Type B pancreatic cell (in vitro differentiated cells): ENCODE results near the gene SLC7A7. TPM values are rescaled to one million over a fixed set of nuclear protein-coding genes. Genes with fewer than 3 reads are reported as not detected.
"Not testable (repeated sequence)": the region's sequence is repeated elsewhere in the genome, so short reads cannot be mapped to it uniquely, and the experiment has no call there.

Experiments used
- DNase-seq: peaks from one replicate; pipeline ENCODE4 v3.0.0; 2021; ENCODE audit warnings: mixed read lengths; ENCODE audit not compliant: unreplicated experiment; ENCODE audit errors: extremely low spot score
- H3K27ac Mint-ChIP-seq: 2 replicates; pipeline ENCODE4 v1.8.0; 2021; ENCODE audit warnings: mild to moderate bottlenecking, mixed read lengths
- H3K27me3 Mint-ChIP-seq: 2 replicates; pipeline ENCODE4 v1.8.0; 2021; ENCODE audit warnings: mixed read lengths
- H3K36me3 Mint-ChIP-seq: 2 replicates; pipeline ENCODE4 v1.8.0; 2021; ENCODE audit warnings: mixed read lengths
- H3K4me1 Mint-ChIP-seq: one replicate; pipeline ENCODE4 v1.8.0; 2021; ENCODE audit warnings: mixed read lengths; ENCODE audit not compliant: unreplicated experiment
- H3K4me3 Mint-ChIP-seq: 2 replicates; pipeline ENCODE4 v1.8.0; 2021; ENCODE audit warnings: mild to moderate bottlenecking, mixed read lengths
- H3K9me3 Mint-ChIP-seq: 2 replicates; pipeline ENCODE4 v1.8.0; 2021; ENCODE audit warnings: mixed read lengths
- CTCF ChIP-seq: fragments of 200-600 bp; sonication (generic); conservative IDR thresholded peaks from 2 replicates; pipeline ENCODE4 v1.5.0; 2021; ENCODE audit warnings: antibody characterized with exemption, mild to moderate bottlenecking
- total RNA-seq: library from RNA; stranded (reverse); gene quantifications from 2 replicates; pipeline ENCODE4 v1.2.1, GENCODE V29; 2021; ENCODE audit warnings: low replicate concordance

The SLC7A7 gene
- total RNA-seq, 1 donor from 2014 or later = 9.7 TPM

DNA sequence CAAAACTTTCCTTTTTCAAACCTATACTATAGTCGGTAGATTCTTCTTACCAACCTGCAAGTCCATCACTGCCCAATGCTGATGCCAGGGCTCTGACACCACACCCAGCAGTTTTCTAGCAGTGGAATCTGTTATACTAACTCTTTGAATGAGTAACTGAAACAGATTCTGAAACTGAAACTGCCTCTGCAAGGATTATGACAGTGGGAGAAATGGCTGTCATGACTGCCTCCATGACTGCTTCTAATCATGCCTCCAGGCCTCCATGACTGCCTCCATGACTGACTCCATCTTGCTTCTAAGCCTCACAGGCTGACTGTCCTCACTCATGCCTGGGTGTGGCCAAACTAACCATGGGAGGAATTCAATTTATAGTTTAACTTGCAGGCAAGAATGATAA lies 78.2 kb downstream of the SLC7A7 start:
- no peak for TF ChIP-seq CTCF
- H3K9me3 Mint-ChIP-seq = peaks cover 4% of the 10 kb centered on the region
- H3K36me3 Mint-ChIP-seq = no peaks in the 10 kb centered on the region
- DNase-seq = no peak
- peaks cover 8% of the 10 kb centered on the region for H3K27me3 Mint-ChIP-seq
- H3K27ac Mint-ChIP-seq = no peak overlapping the region
- no peaks in the 10 kb centered on the region for H3K4me1 Mint-ChIP-seq
- no peak overlapping the region for H3K4me3 Mint-ChIP-seq

DNA sequence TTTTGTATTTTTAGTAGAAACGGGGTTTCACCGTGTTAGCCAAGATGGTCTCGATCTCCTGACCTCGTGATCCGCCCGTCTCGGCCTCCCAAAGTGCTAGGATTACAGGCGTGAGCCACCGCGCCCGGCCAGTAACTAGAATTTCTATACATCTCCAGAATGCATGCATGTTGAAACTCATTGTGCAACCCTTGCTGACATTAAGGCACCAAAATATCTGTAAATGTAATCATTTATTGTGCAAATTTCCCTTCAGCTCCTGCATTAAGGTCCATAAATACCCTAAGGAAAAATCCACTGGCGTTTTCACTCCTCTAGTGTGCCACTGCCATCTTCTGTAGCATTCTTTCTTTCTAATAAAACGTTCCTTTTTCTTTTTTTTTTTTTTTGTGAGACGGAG lies 78.9 kb downstream of the SLC7A7 start:
- DNase-seq, H3K9me3 Mint-ChIP-seq, H3K4me1 Mint-ChIP-seq, H3K36me3 Mint-ChIP-seq, H3K4me3 Mint-ChIP-seq, H3K27ac Mint-ChIP-seq, H3K27me3 Mint-ChIP-seq: not testable (repeated sequence)

DNA sequence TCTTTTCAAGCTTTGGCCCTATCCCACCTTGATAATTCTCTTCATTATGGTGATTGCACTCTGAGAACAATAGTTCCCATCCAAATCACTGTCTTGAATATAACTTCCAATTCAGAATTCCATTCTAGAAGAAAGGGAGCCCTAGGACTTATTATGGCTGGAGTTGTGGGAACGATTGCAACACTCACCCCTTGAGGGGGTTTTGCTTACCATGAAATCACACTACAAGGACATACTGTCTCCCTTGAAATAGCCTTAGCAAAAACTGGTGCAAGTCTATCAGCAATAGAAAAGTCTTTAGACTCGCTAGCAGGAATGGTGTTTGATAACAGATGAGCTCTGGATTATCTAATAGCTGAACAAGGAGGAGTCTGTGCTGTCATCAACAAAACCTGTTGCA lies 80.1 kb downstream of the SLC7A7 start:
- no peak for DNase-seq
- Mint-ChIP-seq H3K36me3 (no peaks in the 10 kb centered on the region), H3K27me3 (peaks cover 4% of the 10 kb centered on the region), H3K27ac (no peak overlapping the region), H3K4me3 (no peak overlapping the region), H3K9me3 (peaks cover 4% of the 10 kb centered on the region), H3K4me1 (no peaks in the 10 kb centered on the region)
- no peak for TF ChIP-seq CTCF

DNA sequence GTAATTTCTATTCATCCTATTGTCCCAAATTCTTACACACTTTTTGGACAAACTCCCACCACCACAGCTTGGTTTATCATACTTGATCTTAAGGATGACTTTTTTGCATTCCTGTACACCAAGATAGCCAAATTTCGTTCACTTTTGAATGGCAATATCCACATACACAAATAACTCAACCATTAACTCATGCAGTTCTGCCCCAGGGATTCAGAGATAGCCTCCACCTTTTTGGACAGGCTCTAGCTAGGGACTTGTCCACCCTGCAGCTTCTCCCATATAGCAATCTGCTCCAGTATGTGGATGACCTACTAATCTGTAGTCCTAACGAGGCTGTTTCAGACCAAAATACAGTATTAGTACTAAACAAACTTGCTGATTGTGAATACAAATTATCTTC lies 81.4 kb downstream of the SLC7A7 start:
- no peak overlapping the region for H3K4me3 Mint-ChIP-seq
- peaks cover 4% of the 10 kb centered on the region for H3K9me3 Mint-ChIP-seq

GRCh38 chr14:22732062-22732461 lies 83.2 kb downstream of the SLC7A7 start:
- DNase-seq, H3K36me3 Mint-ChIP-seq, H3K27me3 Mint-ChIP-seq, H3K9me3 Mint-ChIP-seq, H3K4me3 Mint-ChIP-seq, H3K27ac Mint-ChIP-seq, H3K4me1 Mint-ChIP-seq: not testable (repeated sequence)

More for the DNA sequence above, 81.4 kb downstream of the SLC7A7 start:
- no peaks in the 10 kb centered on the region for H3K36me3 Mint-ChIP-seq
- H3K4me1 Mint-ChIP-seq = no peaks in the 10 kb centered on the region
- H3K27ac Mint-ChIP-seq = no peak overlapping the region
- no peaks in the 10 kb centered on the region for H3K27me3 Mint-ChIP-seq
- no peak for DNase-seq
- TF ChIP-seq CTCF = no peak

- no peak for DNase-seq
- Mint-ChIP-seq H3K27ac (no peak overlapping the region), H3K4me1 (no peaks in the 10 kb centered on the region), H3K4me3 (no peak overlapping the region), H3K36me3 (no peaks in the 10 kb centered on the region), H3K27me3 (peaks cover 12% of the 10 kb centered on the region), H3K9me3 (no peaks in the 10 kb centered on the region)
- no peak for TF ChIP-seq CTCF
Measured at GRCh38 chr14:22726012-22726411, 89.2 kb downstream of the SLC7A7 start.

DNA sequence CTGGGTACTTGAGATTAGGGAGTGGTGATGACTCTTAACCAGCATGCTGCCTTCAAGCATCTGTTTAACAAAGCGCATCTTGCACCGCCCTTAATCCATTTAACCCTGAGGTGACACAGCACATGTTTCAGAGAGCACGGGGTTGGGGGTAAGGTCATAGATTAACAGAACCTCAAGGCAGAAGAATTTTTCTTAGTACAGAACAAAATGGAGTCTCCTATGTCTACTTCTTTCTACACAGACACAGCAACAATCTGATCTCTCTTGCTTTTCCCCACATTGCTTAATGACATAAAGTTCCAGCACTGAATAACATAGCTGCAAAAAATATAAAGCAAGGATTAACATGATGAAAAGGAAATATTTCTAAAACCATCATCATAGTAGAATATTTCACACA lies 89.9 kb downstream of the SLC7A7 start:
- H3K9me3 Mint-ChIP-seq, H3K27ac Mint-ChIP-seq, DNase-seq, H3K36me3 Mint-ChIP-seq, H3K4me1 Mint-ChIP-seq, H3K4me3 Mint-ChIP-seq: not testable (repeated sequence)
- peaks cover 12% of the 10 kb centered on the region for H3K27me3 Mint-ChIP-seq

DNA sequence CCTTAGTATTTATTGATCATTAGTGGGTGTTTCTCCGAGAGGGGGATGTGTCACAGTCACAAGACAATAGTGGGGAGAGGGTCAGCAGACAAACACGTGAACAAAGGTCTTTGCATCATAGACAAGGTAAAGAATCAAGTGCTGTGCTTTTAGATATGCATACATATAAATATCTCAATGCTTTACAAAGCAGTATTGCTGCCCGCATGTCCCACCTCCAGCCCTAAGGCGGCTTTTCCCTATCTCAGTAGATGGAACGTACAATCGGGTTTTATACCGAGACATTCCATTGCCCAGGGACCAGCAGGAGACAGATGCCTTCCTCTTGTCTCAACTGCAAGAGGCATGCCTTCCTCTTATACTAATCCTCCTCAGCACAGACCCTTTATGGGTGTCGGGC lies 90.4 kb downstream of the SLC7A7 start:
- DNase-seq, H3K4me3 Mint-ChIP-seq, H3K27ac Mint-ChIP-seq, H3K36me3 Mint-ChIP-seq, H3K4me1 Mint-ChIP-seq, H3K9me3 Mint-ChIP-seq: not testable (repeated sequence)
- H3K27me3 Mint-ChIP-seq = peaks cover 12% of the 10 kb centered on the region
